SIG-M5 treated with dmso at 0.1 percent for 504 hours (cell line): ENCODE data around the gene TTLL9.
A peak's percentile ranks its signal among the peaks of the same experiment; 100 is the strongest.

ENCODE experiments used
- DNase-seq: peaks from one replicate; lab custom pipeline; 2025; ENCODE audit not compliant: unreplicated experiment; lab: John Stamatoyannopoulos, UW

TTLL9 gene

DNA sequence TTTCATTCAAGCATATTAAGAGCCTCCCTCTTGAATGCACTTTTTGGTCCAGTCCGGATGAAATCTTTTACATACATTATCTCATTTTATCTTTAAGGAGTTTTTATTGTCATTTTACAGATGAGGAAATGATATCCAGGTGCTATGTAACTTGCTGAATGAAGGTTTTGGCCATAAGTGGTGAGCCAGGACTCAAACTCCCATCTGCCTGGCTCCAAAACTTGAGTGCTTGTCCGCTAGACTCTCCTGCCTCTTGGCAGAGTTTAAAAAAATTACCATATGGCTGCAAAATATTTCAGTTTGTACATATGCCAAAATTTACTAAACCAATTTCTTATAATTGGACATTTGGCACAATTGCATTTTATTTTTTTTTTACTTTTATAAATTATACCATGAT is 69.2 kb downstream of the TTLL9 start:
- no peak for DNase-seq

DNA sequence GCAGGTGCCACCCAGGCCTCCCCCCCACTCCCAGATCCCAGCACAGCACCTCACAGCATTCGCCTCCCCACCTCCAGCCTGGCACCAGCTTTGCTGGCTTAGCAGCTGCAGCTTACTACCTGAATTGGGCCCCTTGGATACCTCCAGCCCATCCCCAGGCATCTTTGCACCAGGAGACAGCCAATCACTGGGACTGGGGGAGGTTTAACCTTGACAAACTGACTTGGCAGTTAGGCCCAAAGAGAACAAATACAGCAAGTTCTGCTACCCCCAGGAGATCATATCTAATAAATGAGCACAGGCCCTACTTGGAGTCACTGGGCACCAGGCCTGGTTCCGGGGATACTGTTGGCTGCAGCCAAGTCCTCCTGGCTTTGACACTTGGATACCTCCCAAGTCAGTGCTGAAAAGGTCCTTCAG is 72.6 kb downstream of the TTLL9 start:
- DNase-seq = no peak

DNA sequence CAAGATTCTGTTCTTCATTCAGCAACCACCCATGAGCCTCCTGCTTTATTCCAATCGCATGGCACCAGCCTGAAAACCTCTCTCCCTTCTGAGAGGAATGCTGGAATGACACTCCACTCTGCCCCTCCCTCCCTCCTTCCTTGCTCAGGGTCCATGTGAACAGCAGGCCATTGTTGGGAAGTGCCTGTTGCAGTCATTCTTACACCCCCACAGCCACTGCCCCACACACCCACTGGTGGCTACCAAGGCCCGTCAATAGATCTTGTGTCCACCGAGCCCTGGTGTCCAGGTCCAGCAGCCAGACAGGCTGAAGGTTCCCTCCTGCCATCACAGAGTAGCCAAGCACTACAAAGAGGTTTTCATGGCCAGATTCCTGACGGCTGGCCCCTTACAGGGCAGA is 74.9 kb downstream of the TTLL9 start:
- DNase-seq = no peak

DNA sequence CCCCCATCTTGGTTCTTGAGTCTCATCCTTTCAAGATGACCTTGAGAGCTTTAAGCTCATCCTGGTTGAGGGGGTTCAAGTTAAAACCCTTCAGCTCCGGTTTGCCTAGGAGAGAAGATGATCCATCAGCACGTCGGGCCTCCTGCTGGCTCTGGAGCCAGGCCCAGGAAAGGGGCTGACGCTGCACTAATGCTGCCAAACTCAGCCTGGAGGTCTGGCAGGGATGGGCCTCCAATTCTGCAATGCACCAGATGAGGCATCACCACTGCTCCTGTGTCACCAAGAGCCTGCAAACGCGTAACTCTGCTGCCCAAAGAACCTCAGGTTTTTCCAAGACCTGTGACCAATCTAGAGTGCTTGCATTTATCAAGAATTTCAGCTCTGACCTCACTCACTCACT is 75.4 kb downstream of the TTLL9 start:
- no peak for DNase-seq

DNA sequence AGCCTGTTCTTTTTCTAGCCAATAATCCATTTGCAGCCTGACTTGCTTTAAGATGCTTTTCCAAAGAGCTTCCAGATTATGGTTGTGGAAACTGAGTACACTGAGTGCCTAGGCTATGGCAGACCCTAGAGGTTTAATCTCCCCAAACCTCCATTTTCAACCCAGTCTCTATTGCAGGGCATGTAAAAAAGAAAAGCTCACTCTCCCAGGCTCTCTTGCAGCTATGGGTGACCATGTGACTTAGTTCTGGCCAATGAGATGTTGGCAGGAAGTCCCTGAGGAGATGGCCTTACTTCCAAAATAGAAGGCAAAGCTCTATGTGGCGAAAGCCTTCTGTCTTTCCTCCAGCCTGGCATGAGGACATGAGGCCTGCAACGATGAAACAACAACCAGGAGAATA is 77.6 kb downstream of the TTLL9 start:
- DNase-seq = no peak

DNA sequence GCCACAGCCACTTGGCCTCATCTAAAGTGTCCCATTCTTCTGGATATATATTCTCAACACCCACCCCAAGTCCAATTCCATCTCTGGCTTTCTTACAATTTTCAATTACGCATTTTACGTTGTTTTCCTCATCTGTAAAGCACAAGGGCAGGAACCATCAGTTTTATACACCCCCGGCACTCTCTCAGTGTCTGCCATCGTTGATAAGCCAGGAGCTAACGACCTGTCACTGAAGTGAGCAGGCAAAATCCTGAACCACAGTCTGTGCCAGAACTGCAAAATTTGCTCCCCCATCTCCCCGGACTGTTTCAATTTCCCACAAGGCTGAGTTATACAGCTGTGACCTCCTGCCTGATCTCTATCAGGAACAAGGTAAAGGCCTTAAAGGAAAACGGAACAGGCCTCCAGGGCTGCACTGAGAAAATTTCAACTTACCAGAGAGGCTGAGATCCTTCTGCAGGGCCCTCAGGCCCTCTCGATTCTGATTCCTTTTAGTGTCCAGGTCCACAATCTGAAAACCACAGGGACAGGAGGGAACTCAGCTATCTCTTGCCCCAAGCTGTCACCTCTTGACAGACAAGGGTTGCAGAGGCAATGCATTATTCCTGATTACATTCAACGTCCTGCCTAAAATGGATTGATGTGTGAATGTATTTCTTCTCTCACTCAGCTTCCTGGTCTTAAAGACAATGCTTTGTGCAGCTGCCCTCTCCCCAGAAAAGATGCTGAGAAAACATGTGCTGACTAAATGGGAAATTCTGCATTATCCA is 79.6 kb downstream of the TTLL9 start:
- no peak for DNase-seq

DNA sequence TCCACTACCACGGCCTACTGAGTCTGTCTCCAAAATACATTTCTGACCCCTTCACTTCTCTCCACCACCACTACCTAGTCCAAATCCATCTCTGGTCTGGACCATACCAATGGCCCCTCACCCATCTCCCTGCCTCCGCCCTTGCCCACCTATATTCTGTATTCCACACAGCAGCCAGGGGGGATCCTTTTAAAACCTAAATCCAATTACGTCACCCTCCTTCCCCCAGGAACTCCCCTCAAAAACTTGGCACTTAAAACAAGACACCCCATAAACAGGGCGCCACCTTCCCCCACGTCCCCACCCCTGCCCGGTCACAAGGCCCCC is 80.7 kb downstream of the TTLL9 start:
- no peak for DNase-seq

DNA sequence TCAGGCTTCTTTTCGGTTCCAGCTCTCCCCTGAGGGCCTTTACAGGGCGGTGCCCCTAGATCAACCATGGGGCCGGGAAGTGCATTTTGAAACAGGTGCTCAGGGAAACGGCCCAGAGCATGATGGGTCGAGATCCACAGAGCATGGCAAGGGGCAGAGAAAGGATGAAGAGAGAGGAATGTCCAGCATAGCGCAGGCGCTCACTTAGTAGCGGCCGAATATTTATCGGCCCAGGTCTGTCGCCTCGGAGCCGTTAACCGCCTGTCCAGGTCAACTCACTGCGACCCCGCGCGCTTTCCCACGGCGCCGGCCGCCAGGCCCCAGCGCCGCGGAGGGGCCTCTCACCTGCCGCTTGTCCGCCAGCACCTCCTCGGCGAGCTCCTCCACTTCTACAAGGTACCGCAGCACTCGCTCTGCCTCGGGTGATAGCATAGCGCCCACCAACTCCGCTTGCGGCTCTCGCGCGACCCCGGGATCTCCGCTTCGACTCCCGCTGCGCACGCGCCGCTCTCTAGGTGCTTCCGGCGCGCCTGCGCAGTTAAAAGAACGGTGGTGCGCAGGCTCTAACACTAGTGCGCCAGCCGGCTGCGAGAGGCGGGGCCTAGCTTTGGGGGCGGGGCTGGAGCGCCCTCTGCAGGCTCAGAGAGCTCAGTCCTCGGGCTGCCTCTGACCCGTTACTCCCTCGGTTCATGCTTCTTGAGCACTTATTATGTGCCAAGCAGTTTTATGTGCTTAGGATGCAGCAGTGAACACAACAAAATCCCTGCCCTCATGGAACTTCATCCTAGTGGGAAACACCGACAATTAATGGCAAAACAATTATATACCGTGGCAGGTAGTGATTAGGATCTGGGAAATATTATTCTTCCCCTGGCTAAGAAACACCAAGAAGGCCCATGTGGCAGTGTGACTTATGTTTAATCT is 81.4 kb downstream of the TTLL9 start, which contains the start of gene PDRG1:
Gene PDRG1, minus strand, starts transcription at position 517 of the 924 bp plus-strand sequence. Its CDS starts 85 bp downstream, at position 432.
- peak; percentile 98 for DNase-seq

DNA sequence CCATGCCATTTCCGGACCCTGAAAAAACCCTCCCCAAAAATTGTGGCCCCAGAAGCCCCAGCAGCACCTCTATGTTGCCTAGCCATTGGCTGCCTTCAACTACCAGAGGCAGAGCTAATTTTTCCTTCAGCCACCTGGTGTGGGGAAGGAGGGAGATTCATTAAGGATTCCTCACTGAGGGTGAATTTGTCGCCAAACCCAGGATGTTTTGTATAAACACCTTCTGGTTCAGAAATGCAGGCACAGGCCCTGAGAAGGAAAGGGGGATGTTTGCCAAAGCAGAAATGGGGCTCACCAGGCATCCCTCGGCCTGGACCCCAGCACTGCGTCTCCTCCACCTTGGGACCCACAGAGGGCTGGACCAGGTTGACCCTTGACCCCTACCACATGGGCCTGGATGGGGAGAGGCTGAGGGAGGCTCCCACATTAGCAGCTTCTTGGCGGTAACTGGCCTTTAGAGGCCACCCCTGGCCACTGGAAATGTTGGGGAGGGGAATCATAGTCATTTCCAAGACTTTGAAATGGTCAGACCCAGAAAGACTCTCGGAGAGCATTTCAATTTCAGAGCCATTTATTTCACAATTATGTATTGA is 83.2 kb downstream of the TTLL9 start:
- DNase-seq = no peak

DNA sequence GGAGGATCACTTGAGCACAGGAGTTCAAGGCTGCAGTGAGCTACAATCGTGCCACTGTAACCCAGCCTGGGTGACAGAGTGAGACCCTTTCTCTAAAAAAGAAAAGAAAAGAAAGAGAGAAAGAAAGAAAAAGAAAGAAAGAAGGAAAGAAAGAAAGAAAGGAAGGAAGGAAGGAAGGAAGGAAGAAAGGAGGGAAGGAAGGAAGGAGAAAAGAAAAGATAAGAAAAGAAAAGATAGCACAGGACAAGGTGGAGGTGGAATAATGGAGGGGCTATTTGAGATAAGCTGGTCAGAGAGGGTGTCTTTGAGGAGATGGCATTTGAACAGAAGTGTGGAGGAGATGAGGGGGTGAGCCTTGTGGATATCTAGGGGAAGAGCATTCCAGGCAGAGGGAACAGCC is 84.1 kb downstream of the TTLL9 start:
- no peak for DNase-seq

DNA sequence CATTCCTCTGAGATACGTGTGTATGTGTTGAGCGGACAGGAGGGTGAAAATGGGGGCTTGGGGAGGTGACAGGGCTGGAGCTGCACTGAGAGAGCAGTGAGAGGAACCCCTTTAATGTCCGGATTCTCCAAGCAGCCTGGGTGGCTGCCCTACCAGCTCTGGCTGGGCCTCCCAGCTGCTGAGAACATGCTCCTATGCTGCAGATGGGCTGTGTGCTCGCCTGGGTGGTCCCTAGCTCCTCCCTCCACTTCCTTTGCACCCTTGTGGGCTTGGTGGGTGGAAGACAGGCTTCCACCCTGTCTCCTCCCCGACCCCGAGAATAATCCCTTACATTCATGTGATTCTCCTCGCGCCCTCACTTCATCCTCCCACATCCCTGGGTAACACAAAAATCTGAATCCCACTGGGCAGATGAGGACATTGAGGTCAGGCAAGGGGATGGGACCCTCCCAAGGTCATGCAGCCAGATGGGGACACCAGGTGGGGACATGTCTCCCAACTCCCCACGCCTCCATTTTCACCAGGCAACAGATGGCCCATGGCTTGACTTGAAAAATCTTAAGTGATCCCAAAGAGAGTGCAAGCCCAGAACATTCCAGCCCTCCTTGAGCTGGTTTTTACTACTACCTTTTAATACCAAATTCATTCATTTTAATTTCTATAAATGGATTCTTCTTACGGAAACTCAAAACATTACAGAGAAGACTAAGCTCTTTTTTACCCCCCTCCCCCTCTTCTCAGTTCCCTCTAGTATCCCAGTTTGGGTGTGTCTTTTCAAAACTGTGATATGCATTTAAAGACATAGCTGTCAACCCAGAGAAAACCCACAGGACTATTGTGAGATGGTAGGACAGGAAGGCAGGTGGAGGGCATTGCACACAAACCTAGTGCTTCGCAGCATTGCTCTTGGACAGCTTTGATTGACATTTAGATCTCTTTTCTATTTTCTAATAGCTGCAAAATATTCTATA is 86.4 kb downstream of the TTLL9 start:
- no peak for DNase-seq

DNA sequence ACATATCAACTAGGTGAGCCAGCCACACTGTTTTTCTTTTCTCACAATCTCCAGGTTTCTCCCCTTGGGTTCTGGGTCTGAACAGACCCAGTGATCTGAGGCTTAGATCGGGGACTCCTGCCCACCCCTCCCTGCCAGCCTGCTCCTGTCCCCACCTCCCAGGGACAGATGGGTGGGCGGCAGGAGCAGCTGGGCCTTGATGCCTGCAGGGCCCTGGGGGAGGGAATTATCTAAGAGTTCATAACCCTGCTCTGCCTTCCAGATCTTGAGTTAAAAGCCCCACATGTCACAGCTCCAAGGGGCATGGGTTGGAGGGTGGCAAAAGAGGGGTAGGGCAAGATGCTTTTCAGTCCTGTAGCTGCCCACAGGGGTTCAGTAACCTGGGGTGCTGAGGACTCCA is 92.3 kb downstream of the TTLL9 start:
- no peak for DNase-seq

DNA sequence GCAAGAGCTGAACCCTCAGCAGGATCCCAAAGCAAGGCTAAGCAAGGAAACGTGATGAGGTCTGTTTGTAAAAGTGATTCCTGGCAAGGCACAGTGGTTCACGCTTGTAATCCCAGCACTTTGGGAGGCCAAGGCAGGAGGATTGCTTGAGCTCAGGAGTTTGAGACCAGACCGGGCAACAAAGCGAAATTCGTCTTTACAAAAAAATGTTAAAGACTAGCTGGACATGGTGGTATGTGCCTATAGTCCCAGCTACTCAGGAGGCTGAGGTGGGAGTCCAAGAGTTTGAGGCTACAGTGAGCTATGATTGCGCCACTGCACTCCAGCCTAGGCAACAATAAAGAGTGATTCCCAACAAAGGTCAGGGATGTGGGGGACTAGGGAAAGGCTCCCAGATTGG is 93.5 kb downstream of the TTLL9 start:
- no peak for DNase-seq

DNA sequence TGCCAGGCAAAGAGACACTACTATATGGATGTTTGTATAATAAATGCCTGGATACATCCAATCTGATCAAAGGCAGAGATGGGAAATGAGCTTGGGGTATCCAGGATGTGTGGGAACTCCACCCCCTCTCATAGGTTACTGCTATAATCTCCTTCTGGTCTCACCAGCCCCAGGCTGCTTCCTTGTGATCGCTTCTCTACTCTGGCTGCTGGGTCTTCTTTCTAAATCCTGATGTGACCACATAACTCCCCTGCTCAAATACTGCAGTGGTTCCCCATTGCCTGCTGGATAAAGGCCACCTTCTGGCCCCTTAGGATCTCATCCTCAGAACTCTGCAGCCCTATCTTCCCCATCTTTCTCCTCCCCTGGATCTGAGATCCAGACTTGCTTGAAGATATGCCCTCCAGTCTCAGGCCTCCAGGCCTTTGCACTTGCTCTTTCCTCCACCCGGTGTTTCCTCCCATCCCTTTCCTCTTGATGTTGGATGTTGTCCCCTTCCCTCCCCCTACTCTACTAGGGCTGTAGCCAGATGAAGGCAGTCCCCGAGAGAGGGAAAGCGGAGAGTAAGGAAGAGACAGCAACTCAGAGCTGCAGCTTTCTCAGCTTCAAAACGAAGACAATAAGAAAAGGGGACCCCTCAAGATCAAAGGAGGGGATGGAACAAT is 96.7 kb downstream of the TTLL9 start:
- DNase-seq = no peak

DNA sequence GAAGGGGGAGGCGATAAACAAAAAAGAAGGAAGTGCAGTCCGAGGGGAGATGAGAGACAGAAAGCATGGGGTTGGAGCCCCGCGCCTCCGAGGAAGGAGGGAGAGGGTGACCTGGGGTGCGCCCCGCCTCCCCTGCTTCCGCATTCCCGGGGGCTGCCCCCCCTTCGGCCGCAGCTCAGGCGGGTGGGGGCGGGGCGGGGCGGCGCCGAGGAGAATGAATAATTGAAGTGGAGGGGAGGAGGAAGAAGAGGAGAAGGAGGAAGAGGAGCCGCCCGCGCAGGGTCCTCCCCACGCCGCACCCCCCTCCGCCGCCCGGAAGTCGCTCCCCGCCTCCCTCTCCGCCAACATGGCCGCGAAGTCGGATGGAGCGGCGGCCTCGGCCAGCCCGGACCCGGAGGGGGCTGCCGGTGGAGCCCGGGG is 97.4 kb downstream of the TTLL9 start, which contains the start of gene XKR7:
Gene XKR7, plus strand, starts transcription at position 322 of the 420 bp plus-strand sequence. Its CDS starts 25 bp downstream, at position 347.
- DNase-seq = peak; percentile 74

DNA sequence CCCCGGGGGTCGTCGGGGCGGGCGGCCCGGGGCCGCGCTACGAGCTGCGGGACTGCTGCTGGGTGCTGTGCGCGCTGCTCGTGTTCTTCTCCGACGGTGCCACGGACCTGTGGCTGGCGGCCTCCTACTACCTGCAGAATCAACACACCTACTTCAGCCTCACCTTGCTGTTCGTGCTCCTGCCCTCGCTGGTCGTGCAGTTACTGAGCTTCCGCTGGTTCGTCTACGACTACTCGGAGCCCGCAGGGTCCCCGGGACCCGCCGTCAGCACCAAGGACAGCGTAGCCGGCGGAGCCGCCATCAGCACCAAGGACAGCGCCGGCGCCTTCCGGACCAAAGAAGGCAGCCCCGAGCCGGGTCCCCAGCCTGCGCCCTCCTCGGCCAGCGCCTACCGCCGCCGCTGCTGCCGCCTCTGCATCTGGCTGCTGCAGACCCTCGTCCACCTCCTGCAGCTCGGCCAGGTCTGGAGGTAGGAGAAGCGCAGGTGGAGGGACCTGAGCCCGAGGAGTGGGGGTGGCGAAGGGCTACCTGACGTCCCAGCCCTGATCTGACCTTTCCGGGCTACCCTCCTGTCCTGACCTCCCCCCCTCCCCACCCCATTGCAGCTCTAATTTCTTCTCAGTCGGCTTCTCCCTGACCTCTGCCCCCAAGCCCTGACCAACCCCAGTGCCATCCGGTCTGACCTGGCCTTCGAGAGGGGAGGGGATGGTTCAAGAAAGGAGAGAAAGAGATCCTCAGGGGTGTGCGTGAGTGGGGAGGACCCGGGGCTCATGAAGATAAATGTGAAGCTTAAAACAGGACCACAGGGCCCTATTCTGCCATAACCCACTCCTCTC is 98.1 kb downstream of the TTLL9 start:
- peak; percentile 61 for DNase-seq

DNA sequence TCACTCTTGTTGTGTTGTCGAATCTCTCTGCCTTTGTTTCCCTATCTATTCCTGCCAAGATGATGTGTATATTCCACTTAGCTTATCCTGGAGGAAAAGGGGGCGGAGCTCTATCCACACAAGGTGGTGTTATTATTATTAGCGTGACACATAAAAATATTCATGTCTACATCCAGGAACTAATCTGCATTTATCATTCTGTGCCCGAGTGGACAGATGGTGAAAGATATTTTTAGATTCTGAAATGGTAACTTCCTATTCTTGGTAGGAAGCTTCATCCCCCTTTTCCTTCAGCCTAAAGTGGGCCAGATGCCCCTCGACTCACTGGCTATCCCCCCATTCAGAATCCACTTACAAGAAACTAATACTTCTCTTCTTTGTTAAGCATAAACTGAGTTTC is 99.6 kb downstream of the TTLL9 start:
- no peak for DNase-seq

DNA sequence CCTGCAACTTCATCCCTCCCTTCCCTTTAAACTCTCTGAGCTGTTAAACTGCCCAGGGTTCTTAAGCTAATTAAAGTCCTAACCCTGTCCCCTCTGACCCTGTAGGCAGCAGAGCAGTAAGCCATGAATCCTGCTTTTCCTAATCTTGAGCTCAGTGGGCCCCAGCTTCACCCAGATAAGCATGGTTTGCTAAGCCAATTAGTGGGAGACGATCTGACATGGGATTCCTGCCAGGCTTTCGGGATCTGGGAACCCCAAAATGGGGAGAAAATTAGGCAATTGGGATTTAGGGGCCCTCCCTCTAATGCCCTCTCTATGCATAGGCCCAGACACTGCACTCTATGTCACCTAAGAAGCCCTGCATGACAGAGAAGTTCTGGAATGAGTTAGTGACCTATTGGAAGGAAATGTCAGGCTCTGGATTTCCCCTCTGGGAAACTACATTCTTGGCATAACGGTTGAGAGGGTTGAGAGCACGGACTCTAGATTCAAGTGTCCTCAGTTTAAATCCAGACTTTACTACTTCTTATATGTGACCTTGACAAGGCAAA is 102.1 kb downstream of the TTLL9 start:
- DNase-seq = no peak

DNA sequence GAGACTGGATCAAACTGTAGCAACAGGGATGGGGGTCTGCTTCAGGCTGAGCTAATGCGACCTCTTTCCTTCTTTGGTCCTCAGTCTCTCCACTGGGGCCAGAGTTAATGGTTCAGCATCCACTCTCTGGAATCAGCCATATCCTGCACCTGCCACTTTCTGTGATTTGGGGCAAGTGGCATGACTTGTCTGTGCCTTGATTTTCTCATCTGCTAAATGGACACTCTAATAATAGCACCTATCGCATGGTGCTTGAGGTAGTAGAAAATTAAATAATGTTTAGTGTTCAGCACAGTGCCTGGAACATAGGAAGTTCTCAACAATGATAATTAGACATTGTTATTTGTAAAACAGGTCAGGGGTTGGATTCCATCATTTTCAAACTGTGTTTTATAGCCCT is 103.9 kb downstream of the TTLL9 start:
- DNase-seq = no peak
